IPS DF 6.9 (cell line): ENCODE measurements around the gene BMF.

Experiments
- DNase-seq: peaks from one replicate; pipeline ENCODE4 v3.0.0-alpha.2; 2013; ENCODE audit warnings: low read depth, low spot score
- H3K27ac ChIP-seq: one replicate; pipeline ENCODE4 v1.5.1; 2013; ENCODE audit warnings: low read length, control low read depth
- H3K27me3 ChIP-seq: 2 replicates; pipeline ENCODE4 v1.6.1; 2013; ENCODE audit warnings: mild to moderate bottlenecking, low read length; ENCODE audit not compliant: control insufficient read depth, insufficient read depth
- H3K36me3 ChIP-seq: 2 replicates; pipeline ENCODE4 v1.6.1; 2013; ENCODE audit warnings: low read length; ENCODE audit not compliant: control insufficient read depth, insufficient read depth
- H3K4me1 ChIP-seq: 2 replicates; pipeline ENCODE4 v1.6.1; 2013; ENCODE audit warnings: low read length; ENCODE audit not compliant: control insufficient read depth, insufficient read depth
- H3K4me3 ChIP-seq: 2 replicates; pipeline ENCODE4 v1.5.1; 2013; ENCODE audit warnings: mild to moderate bottlenecking, low read length
- H3K9me3 ChIP-seq: 2 replicates; pipeline ENCODE4 v1.6.1; 2013; ENCODE audit warnings: low read length, inconsistent platforms; ENCODE audit not compliant: control insufficient read depth, insufficient read depth
- WGBS: extraction: QIAGEN DNeasy Blood & Tissue Kit; methylation state at CpG from one replicate; pipeline ENCODE4 v1.1.7; 2013; ENCODE audit warnings: mixed read lengths, missing lambda C conversion rate; ENCODE audit not compliant: insufficient read length, insufficient coverage; 5-methylcytosine and 5-hydroxymethylcytosine counted together

The BMF gene

GRCh38 chr15:40111888-40112287 is 3.2 kb upstream of the BMF start:
- H3K9me3 ChIP-seq, result no peaks in the 10 kb centered on the region
- no peak overlapping the region for H3K27ac ChIP-seq
- no CpG with 5 or more reads among the region's 2 CpGs for WGBS
- no peak for DNase-seq
- no peak overlapping the region for H3K4me3 ChIP-seq
- H3K27me3 ChIP-seq, result no peaks in the 10 kb centered on the region
- H3K4me1 ChIP-seq, result peaks cover 13% of the 10 kb centered on the region
- H3K36me3 ChIP-seq, result no peaks in the 10 kb centered on the region

GRCh38 chr15:40110866-40111550 is 2.3 kb upstream of the BMF start:
- Histone ChIP-seq H3K27ac (no peak overlapping the region), H3K36me3 (no peaks in the 10 kb centered on the region), H3K9me3 (no peaks in the 10 kb centered on the region), H3K4me1 (peaks cover 18% of the 10 kb centered on the region), H3K4me3 (no peak overlapping the region), H3K27me3 (no peaks in the 10 kb centered on the region)
- DNase-seq, result no peak
- whole genome bisulfite sequencing, result no CpG with 5 or more reads among the region's 9 CpGs

- H3K4me1 ChIP-seq, result peaks cover 25% of the 10 kb centered on the region
- H3K4me3 ChIP-seq, result peak overlapping the region; percentile 82; the same call in 1 of the 2 replicates
- no peak for DNase-seq
- WGBS, result no CpG with 5 or more reads among the region's 47 CpGs
- H3K27me3 ChIP-seq, result no peaks in the 10 kb centered on the region
- no peak overlapping the region for H3K27ac ChIP-seq
- no peaks in the 10 kb centered on the region for H3K9me3 ChIP-seq
- H3K36me3 ChIP-seq, result no peaks in the 10 kb centered on the region
Observed at GRCh38 chr15:40108061-40108854, 421 bp downstream of the BMF start.

- Histone ChIP-seq H3K36me3 (no peaks in the 10 kb centered on the region), H3K27ac (no peak overlapping the region), H3K9me3 (no peaks in the 10 kb centered on the region), H3K27me3 (no peaks in the 10 kb centered on the region), H3K4me1 (peaks cover 29% of the 10 kb centered on the region), H3K4me3 (no peak overlapping the region)
- DNase-seq, result no peak
- WGBS, result no CpG with 5 or more reads among the region's 8 CpGs
Observed at GRCh38 chr15:40106203-40107161, 2.2 kb downstream of the BMF start.

GRCh38 chr15:40105517-40106202 is 3.0 kb downstream of the BMF start:
- Histone ChIP-seq H3K4me1 (peaks cover 29% of the 10 kb centered on the region), H3K9me3 (no peaks in the 10 kb centered on the region), H3K27ac (no peak overlapping the region), H3K4me3 (no peak overlapping the region), H3K27me3 (no peaks in the 10 kb centered on the region), H3K36me3 (no peaks in the 10 kb centered on the region)
- no CpG with 5 or more reads among the region's 9 CpGs for WGBS
- no peak for DNase-seq

GRCh38 chr15:40104865-40105516 is 3.7 kb downstream of the BMF start:
- Histone ChIP-seq H3K27ac (no peak overlapping the region), H3K4me3 (no peak overlapping the region), H3K9me3 (no peaks in the 10 kb centered on the region), H3K4me1 (peaks cover 29% of the 10 kb centered on the region), H3K36me3 (no peaks in the 10 kb centered on the region), H3K27me3 (no peaks in the 10 kb centered on the region)
- WGBS, result no CpG with 5 or more reads among the region's 16 CpGs
- peak; percentile 84 for DNase-seq

- Histone ChIP-seq H3K9me3 (no peaks in the 10 kb centered on the region), H3K27ac (no peak overlapping the region), H3K36me3 (no peaks in the 10 kb centered on the region), H3K4me3 (no peak overlapping the region), H3K27me3 (no peaks in the 10 kb centered on the region), H3K4me1 (peaks cover 29% of the 10 kb centered on the region)
- no peak for DNase-seq
- no CpG with 5 or more reads among the region's 8 CpGs for WGBS
Observed at GRCh38 chr15:40104296-40104864, 4.3 kb downstream of the BMF start.

- Histone ChIP-seq H3K9me3 (no peaks in the 10 kb centered on the region), H3K27ac (no peak overlapping the region), H3K36me3 (no peaks in the 10 kb centered on the region), H3K4me3 (no peak overlapping the region), H3K27me3 (no peaks in the 10 kb centered on the region), H3K4me1 (peaks cover 29% of the 10 kb centered on the region)
- WGBS, result no CpG with 5 or more reads among the region's 7 CpGs
- no peak for DNase-seq
Observed at GRCh38 chr15:40103864-40104271, 4.8 kb downstream of the BMF start.
